Endothelial cell of umbilical vein (primary cell): Measurements from ENCODE around the gene KCNE5. TPM values are rescaled to one million over a fixed set of nuclear protein-coding genes. Genes with fewer than 3 reads are reported as not detected.
"Not testable (repeated sequence)": the region's sequence is repeated elsewhere in the genome, so short reads cannot be mapped to it uniquely, and the experiment has no call there.

Experiments used
- BruUV-seq: library from RNA; stranded (reverse); fragments of 400-500 nt; replicated peaks from 2 replicates; lab custom pipeline; 2021; lab: Mats Ljungman, UMichigan
- CTCF ChIA-PET: fragments of 300-600, 350-600 bp; sonication (Branson Sonifier 250); formaldehyde crosslinking; loops from one replicate; lab custom pipeline; 2021; ENCODE audit warnings: antibody characterized with exemption, inconsistent platforms; lab: Charles Lee
- POLR2A ChIA-PET: fragments of 300-600, 350-600 bp; sonication (Branson Sonifier 250); formaldehyde crosslinking; loops from one replicate; lab custom pipeline; 2021; ENCODE audit warnings: antibody characterized with exemption, inconsistent platforms; lab: Charles Lee
- DNase-seq: peaks from one replicate; pipeline ENCODE4 v3.0.0-alpha.2; 2011; ENCODE audit warnings: low read depth, low spot score
- FAIRE-seq: peaks from 2 replicates; lab custom pipeline; 2011; peaks lifted over from hg19 to GRCh38; lab: Jason Lieb, UNC
- H2AFZ ChIP-seq: 2 replicates; pipeline ENCODE4 v1.6.0; 2012; ENCODE audit warnings: low read depth, low read length, control low read depth, inconsistent platforms
- H3K27ac ChIP-seq: 2 replicates; pipeline ENCODE4 v1.5.1; 2011; ENCODE audit warnings: low read depth, mild to moderate bottlenecking, control low read depth, low read length, moderate library complexity; ENCODE audit not compliant: insufficient read depth
- H3K27me3 ChIP-seq, 2 experiments: 2 replicates each; pipeline versions ENCODE4 v1.6.0 to v1.6.1; 2011; ENCODE audit warnings: low read length in 2 of 2, mixed read lengths in 1 of 2; ENCODE audit not compliant: control insufficient read depth in 2 of 2, insufficient read depth in 2 of 2
- H3K36me3 ChIP-seq, 2 experiments: 2 replicates in 1 of 2; 3 replicates in 1 of 2; pipeline ENCODE4 v1.5.1; 2011; ENCODE audit warnings: low read length in 2 of 2, mild to moderate bottlenecking in 1 of 2, moderate library complexity in 1 of 2; ENCODE audit not compliant: control insufficient read depth in 2 of 2, insufficient read depth in 2 of 2; ENCODE audit errors: extremely low read depth in 1 of 2
- H3K4me1 ChIP-seq: 3 replicates; pipeline ENCODE4 v1.5.1; 2011; ENCODE audit warnings: mild to moderate bottlenecking, low read length; ENCODE audit not compliant: control insufficient read depth, insufficient read depth; ENCODE audit errors: extremely low read depth
- H3K4me2 ChIP-seq: 2 replicates; pipeline ENCODE4 v1.6.1; 2011; ENCODE audit warnings: low read length, control low read depth, mixed read lengths; ENCODE audit not compliant: insufficient read depth
- H3K4me3 ChIP-seq, 3 experiments: fragments of 200-600 bp in 1 of 3; sonication (generic), shearing (Covaris generic) in 1 of 3; replicated peaks in 1 of 3; 2 replicates each; pipeline ENCODE4 v1.5.1; 2011 to 2016; ENCODE audit warnings: control low read depth in 3 of 3, low read length in 3 of 3, mild to moderate bottlenecking in 2 of 3, inconsistent platforms in 1 of 3, low read depth in 1 of 3, moderate library complexity in 1 of 3; ENCODE audit not compliant: insufficient read depth in 1 of 3
- H3K79me2 ChIP-seq: 2 replicates; pipeline ENCODE4 v1.6.0; 2012; ENCODE audit warnings: low read length, inconsistent platforms; ENCODE audit not compliant: control insufficient read depth, insufficient read depth
- H3K9ac ChIP-seq: replicated peaks from 2 replicates; pipeline ENCODE3; 2011; ENCODE audit warnings: low read length, control low read depth; ENCODE audit not compliant: insufficient read depth; ENCODE audit errors: extremely low read depth
- H3K9me1 ChIP-seq: replicated peaks from 3 replicates; pipeline ENCODE4 v1.6.0; 2011; ENCODE audit warnings: mild to moderate bottlenecking, low read length; ENCODE audit not compliant: control insufficient read depth, insufficient read depth; ENCODE audit errors: extremely low read depth
- H3K9me3 ChIP-seq: replicated peaks from 2 replicates; pipeline ENCODE4 v1.5.1; 2012; ENCODE audit warnings: low read length, inconsistent platforms; ENCODE audit not compliant: control insufficient read depth, insufficient read depth
- H4K20me1 ChIP-seq: replicated peaks from 2 replicates; pipeline ENCODE3; 2011; ENCODE audit warnings: mild to moderate bottlenecking, low read length; ENCODE audit not compliant: control insufficient read depth, insufficient read depth; ENCODE audit errors: extremely low read depth
- CTCF ChIP-seq, 2 donors: IDR thresholded peaks; 1 replicate in 1 of 2; 2 replicates in 1 of 2; pipeline ENCODE4 v1.5.1; 2011; ENCODE audit warnings: low read length in 2 of 2, mild to moderate bottlenecking in 2 of 2, moderate library complexity in 2 of 2, control low read depth in 1 of 2, inconsistent platforms in 1 of 2, low read depth in 1 of 2; ENCODE audit not compliant: insufficient read depth in 1 of 2; ENCODE audit errors: extremely low read depth in 1 of 2
- EZH2 ChIP-seq: IDR thresholded peaks from 2 replicates; pipeline ENCODE4 v1.6.1; 2012; ENCODE audit warnings: borderline replicate concordance, low read depth, mild to moderate bottlenecking, moderate library complexity, low read length, inconsistent platforms; ENCODE audit not compliant: severe bottlenecking
- FOS ChIP-seq: IDR thresholded peaks from 2 replicates; pipeline ENCODE4 v1.6.1; 2011; ENCODE audit warnings: mild to moderate bottlenecking, low read length, moderate library complexity, borderline replicate concordance; ENCODE audit not compliant: insufficient read depth
- GATA2 ChIP-seq: IDR thresholded peaks from 2 replicates; pipeline ENCODE4 v1.7.0; 2011; ENCODE audit warnings: low read depth, mild to moderate bottlenecking, moderate library complexity, mixed read lengths, low read length; ENCODE audit not compliant: insufficient read length, insufficient read depth
- JUN ChIP-seq: IDR thresholded peaks from 2 replicates; pipeline ENCODE4 v1.6.1; 2011; ENCODE audit warnings: borderline replicate concordance, low read depth; ENCODE audit not compliant: insufficient read length, insufficient read depth
- MAX ChIP-seq: IDR thresholded peaks from 2 replicates; pipeline ENCODE4 v1.6.1; 2011; ENCODE audit not compliant: insufficient read depth, insufficient read length
- MYC ChIP-seq: IDR thresholded peaks from one replicate; pipeline ENCODE4 v1.6.1; 2011; ENCODE audit warnings: mild to moderate bottlenecking, low read depth, low read length
- POLR2A ChIP-seq: IDR thresholded peaks from 2 replicates; pipeline ENCODE4 v1.6.1; 2012; ENCODE audit warnings: low read depth, mild to moderate bottlenecking, control low read depth, low read length
- POLR2AphosphoS5 ChIP-seq: IDR thresholded peaks from 2 replicates; pipeline ENCODE4 v1.6.1; 2012; ENCODE audit warnings: low read depth, mild to moderate bottlenecking, control low read depth, low read length, moderate library complexity; ENCODE audit not compliant: insufficient read depth
- dilution Hi-C: fragments of 300-500 bp; cut with MboI; formaldehyde crosslinking; loops from one replicate; pipeline ENCODE4 v1.15.0; 2019; ENCODE audit warnings: low sequenced_read_pairs; ENCODE audit not compliant: extremely low pct_ligation_motif_present
- intact Hi-C: fragments of 100-400 bp; cut with micrococcal nuclease; formaldehyde crosslinking; loops from one replicate; pipeline ENCODE4 v1.10.0; 2022
- polyA plus RNA-seq, 4 experiments: library from polyadenylated mRNA; depleted of rRNA in 3 of 4; stranded (reverse) in 3 of 4; unstranded in 1 of 4; fragments of >200 nt; gene quantifications; 2 replicates each; pipeline versions ENCODE4 v1.2.1 to v1.2.3, GENCODE V29; 2011 to 2012; ENCODE audit warnings: missing spikeins in 1 of 4
- total RNA-seq: library from RNA; stranded (reverse); gene quantifications from 2 replicates; pipeline ENCODE4 v1.2.3, GENCODE V29; 2021

The KCNE5 gene
- total and polyA plus RNA-seq, 2 donors (not counting 3 experiments of a cell fraction or from before 2014, with no cell fraction given), result 0.15 to 0.31 TPM

GRCh38 chrX:109671170-109671569, 46.2 kb upstream of the KCNE5 start:
- H3K27ac ChIP-seq, H2AFZ ChIP-seq, FAIRE-seq, H3K36me3 ChIP-seq, DNase-seq, H3K4me2 ChIP-seq, H4K20me1 ChIP-seq, dilution Hi-C loops, intact Hi-C loops, H3K9me3 ChIP-seq, H3K4me1 ChIP-seq, H3K27me3 ChIP-seq, H3K9ac ChIP-seq, CTCF ChIA-PET, BruUV-seq, H3K9me1 ChIP-seq, POLR2A ChIA-PET, H3K4me3 ChIP-seq, H3K79me2 ChIP-seq: not testable (repeated sequence)

GRCh38 chrX:109667986-109668385, 43.0 kb upstream of the KCNE5 start:
- no peak for TF ChIP-seq MAX
- no peak for TF ChIP-seq CTCF (IDR thresholded peaks at IDR 0.05; ENCODE audit: extremely low read depth in 1 of 2, insufficient read depth in 1 of 2, low read depth in 1 of 2, low read length in 2 of 2)
- TF ChIP-seq POLR2A, result no peak
- TF ChIP-seq GATA2, result no peak
- TF ChIP-seq EZH2, result no peak
- no peak for TF ChIP-seq POLR2AphosphoS5
- TF ChIP-seq MYC, result no peak
- TF ChIP-seq JUN, result no peak
- no peak for TF ChIP-seq FOS
- Histone ChIP-seq H3K4me3 (no peak overlapping the region), H3K79me2 (peaks cover 3% of the 10 kb centered on the region), H3K4me1 (no peaks in the 10 kb centered on the region), H4K20me1 (no peaks in the 10 kb centered on the region), H3K27ac (no peak overlapping the region), H3K27me3 (no peaks in the 10 kb centered on the region), H3K9me1 (no peaks in the 10 kb centered on the region), H3K4me2 (no peak overlapping the region), H3K36me3 (peaks cover 0 to 2% of the 10 kb centered on the region in 2 experiments), H3K9ac (no peak overlapping the region), H3K9me3 (no peaks in the 10 kb centered on the region), H2AFZ (no peak overlapping the region)
- ChIA-PET POLR2A (no interaction called here), CTCF (no interaction called here)
- peak; percentile 72 for FAIRE-seq
- intact Hi-C loops, result no loop called here
- no peak for DNase-seq
- BruUV-seq, result no TSS peak
- dilution Hi-C loops, result no loop called here
